Measurements from ENCODE around the gene SPG11.
"Not testable (repeated sequence)": the region's sequence is repeated elsewhere in the genome, so short reads cannot be mapped to it uniquely, and the experiment has no call there.

SPG11 gene

GRCh38 chr15:44675911-44676310 is 12.4 kb upstream of the SPG11 start:
- DNase-seq (ENCODE audit: low read depth in 2 of 2), result no peak

GRCh38 chr15:44673639-44674038 is 10.2 kb upstream of the SPG11 start:
- DNase-seq (ENCODE audit: low read depth in 2 of 2), result no peak

GRCh38 chr15:44670087-44670950 is 6.9 kb upstream of the SPG11 start:
- no peak for DNase-seq (ENCODE audit: low read depth in 2 of 2)

GRCh38 chr15:44668921-44669320 is 5.5 kb upstream of the SPG11 start:
- DNase-seq (ENCODE audit: low read depth in 2 of 2), result no peak

- DNase-seq (ENCODE audit: low read depth in 2 of 2), result no peak
Observed at GRCh38 chr15:44667039-44667360, 3.5 kb upstream of the SPG11 start.

- DNase-seq (ENCODE audit: low read depth in 2 of 2), result no peak
Observed at GRCh38 chr15:44666210-44667038, 3.0 kb upstream of the SPG11 start.

GRCh38 chr15:44662478-44663409 is 718 bp downstream of the SPG11 start:
- peak; percentile 65 to 73 for DNase-seq (ENCODE audit: low read depth in 2 of 2)

GRCh38 chr15:44661576-44661975 is 1.9 kb downstream of the SPG11 start:
- DNase-seq (ENCODE audit: low read depth in 2 of 2), result no peak

- DNase-seq (ENCODE audit: low read depth in 2 of 2), result no peak
Observed at GRCh38 chr15:44659056-44659455, 4.4 kb downstream of the SPG11 start.

- DNase-seq (ENCODE audit: low read depth in 2 of 2), result no peak
Observed at GRCh38 chr15:44657378-44657777, 6.1 kb downstream of the SPG11 start.

GRCh38 chr15:44656913-44657312 is 6.5 kb downstream of the SPG11 start:
- no peak for DNase-seq (ENCODE audit: low read depth in 2 of 2)

- DNase-seq (ENCODE audit: low read depth in 2 of 2), result no peak
Observed at GRCh38 chr15:44656298-44656697, 7.2 kb downstream of the SPG11 start.

GRCh38 chr15:44654858-44655257 is 8.6 kb downstream of the SPG11 start:
- no peak for DNase-seq (ENCODE audit: low read depth in 2 of 2)

GRCh38 chr15:44647637-44648036 is 15.8 kb downstream of the SPG11 start:
- DNase-seq (ENCODE audit: low read depth in 2 of 2), result no peak

GRCh38 chr15:44647036-44647435 is 16.4 kb downstream of the SPG11 start:
- DNase-seq (ENCODE audit: low read depth in 2 of 2), result no peak

GRCh38 chr15:44646460-44646859 is 17.0 kb downstream of the SPG11 start:
- no peak for DNase-seq (ENCODE audit: low read depth in 2 of 2)

- no peak for DNase-seq (ENCODE audit: low read depth in 2 of 2)
Observed at GRCh38 chr15:44641651-44642050, 21.8 kb downstream of the SPG11 start.

GRCh38 chr15:44636976-44637375 is 26.5 kb downstream of the SPG11 start:
- DNase-seq (ENCODE audit: low read depth in 2 of 2), result no peak

- no peak for DNase-seq (ENCODE audit: low read depth in 2 of 2)
Observed at GRCh38 chr15:44633603-44634002, 29.9 kb downstream of the SPG11 start.

GRCh38 chr15:44625286-44625685 is 38.2 kb downstream of the SPG11 start:
- not testable (repeated sequence) for DNase-seq (ENCODE audit: low read depth in 2 of 2)

GRCh38 chr15:44623178-44623577 is 40.3 kb downstream of the SPG11 start:
- DNase-seq (ENCODE audit: low read depth in 2 of 2), result no peak

GRCh38 chr15:44620081-44620480 is 43.4 kb downstream of the SPG11 start:
- DNase-seq (ENCODE audit: low read depth in 2 of 2), result no peak
